OCI-LY1 (cell line): Measurements from ENCODE around the gene PCSK6.

ENCODE experiments used
- H2AFZ ChIP-seq: fragments of 200-600 bp; sonication (generic), shearing (Covaris generic); 2 replicates; pipeline ENCODE4 v1.6.0; 2014; ENCODE audit warnings: antibody characterized with exemption, mild to moderate bottlenecking, low read length
- H3F3A ChIP-seq: fragments of 200-600 bp; sonication (generic), shearing (Covaris generic); 2 replicates; pipeline ENCODE4 v1.6.0; 2014; ENCODE audit warnings: mild to moderate bottlenecking, antibody characterized with exemption, low read length, moderate library complexity; ENCODE audit not compliant: insufficient read depth
- H3K27ac ChIP-seq: fragments of 200-600 bp; sonication (generic); 2 replicates; pipeline ENCODE4 v1.5.1; 2014; ENCODE audit warnings: low read length, mixed run types, mild to moderate bottlenecking, low read depth; ENCODE audit not compliant: poor library complexity, severe bottlenecking
- H3K27me3 ChIP-seq: fragments of 200-600 bp; sonication (generic); 2 replicates; pipeline ENCODE4 v1.6.0; 2014; ENCODE audit warnings: antibody characterized with exemption, mild to moderate bottlenecking, low read length, moderate library complexity; ENCODE audit not compliant: insufficient read depth
- H3K36me3 ChIP-seq: fragments of 200-600 bp; sonication (generic); 2 replicates; pipeline ENCODE4 v1.6.1; 2014; ENCODE audit warnings: mild to moderate bottlenecking, antibody characterized with exemption, low read length, moderate library complexity, mixed read lengths; ENCODE audit not compliant: insufficient read depth
- H3K4me1 ChIP-seq: fragments of 200-600 bp; sonication (generic); 2 replicates; pipeline ENCODE4 v1.5.1; 2014; ENCODE audit warnings: mild to moderate bottlenecking, low read length, moderate library complexity; ENCODE audit not compliant: insufficient read depth, severe bottlenecking
- H3K4me2 ChIP-seq: fragments of 200-600 bp; sonication (generic), shearing (Covaris generic); 2 replicates; pipeline ENCODE4 v1.6.1; 2014; ENCODE audit warnings: low read length
- H3K4me3 ChIP-seq: fragments of 200-600 bp; sonication (generic); 2 replicates; pipeline ENCODE4 v1.5.1; 2014; ENCODE audit warnings: low read length, low read depth, mild to moderate bottlenecking, mixed read lengths; ENCODE audit not compliant: poor library complexity, severe bottlenecking
- H3K79me2 ChIP-seq: fragments of 200-600 bp; shearing (Covaris generic); 2 replicates; pipeline ENCODE4 v1.6.1; 2016; ENCODE audit warnings: mixed run types, low read length, mixed read lengths; ENCODE audit not compliant: insufficient read depth
- H3K9ac ChIP-seq: fragments of 200-600 bp; sonication (generic), shearing (Covaris generic); 2 replicates; pipeline ENCODE4 v1.6.1; 2014; ENCODE audit warnings: mild to moderate bottlenecking, low read length, mixed read lengths
- H3K9me2 ChIP-seq: fragments of 200-600 bp; sonication (generic), shearing (Covaris generic); 2 replicates; pipeline ENCODE4 v1.6.1; 2014; ENCODE audit warnings: low read depth, mild to moderate bottlenecking, low read length, mixed read lengths
- H3K9me3 ChIP-seq: fragments of 200-600 bp; shearing (Covaris generic); 2 replicates; pipeline ENCODE4 v1.6.1; 2014; ENCODE audit warnings: low read length, mixed read lengths
- H4K20me1 ChIP-seq: fragments of 200-600 bp; sonication (generic), shearing (Covaris generic); 2 replicates; pipeline ENCODE4 v1.6.0; 2016; ENCODE audit warnings: mild to moderate bottlenecking, low read length; ENCODE audit not compliant: insufficient read depth
- CTCF ChIP-seq: fragments of 200-600 bp; sonication (generic), shearing (Covaris generic); IDR thresholded peaks from 2 replicates; pipeline ENCODE4 v1.5.1; 2017; ENCODE audit warnings: mild to moderate bottlenecking, antibody characterized with exemption, low read length, moderate library complexity, mixed read lengths
- EZH2 ChIP-seq: fragments of 200-600 bp; sonication (generic), shearing (Covaris generic); IDR thresholded peaks from 2 replicates; pipeline ENCODE4 v1.8.0; 2017; ENCODE audit warnings: borderline replicate concordance, mixed run types, mild to moderate bottlenecking, antibody characterized with exemption, low read length, moderate library complexity, mixed read lengths

Gene PCSK6

DNA sequence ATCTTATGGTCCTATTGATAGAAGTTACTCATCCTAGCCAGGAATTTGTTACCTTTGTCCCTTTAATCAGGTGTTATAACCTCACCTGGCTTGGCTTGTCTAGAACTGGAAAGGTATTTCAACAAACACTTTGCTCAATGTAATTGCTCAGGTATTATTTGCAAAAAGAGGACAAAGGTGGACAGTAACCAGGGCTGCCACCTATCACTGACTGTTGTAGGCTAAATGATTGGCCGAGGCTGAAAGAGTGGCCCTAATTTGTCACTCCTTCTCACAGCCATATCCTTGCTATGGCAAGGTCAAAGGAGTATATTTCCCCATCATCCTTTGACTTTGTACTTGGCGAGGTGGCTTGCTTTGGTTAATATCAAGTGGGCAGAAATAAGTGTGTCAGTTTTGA, 209.5 kb downstream of the PCSK6 start:
- peaks cover 8% of the 10 kb centered on the region; the same call in 1 of the 2 replicates for H3K79me2 ChIP-seq

GRCh38 chr15:101277943-101278564, 211.5 kb downstream of the PCSK6 start:
- no peaks in the 10 kb centered on the region for H3K27me3 ChIP-seq
- H3K4me2 ChIP-seq, result peak overlapping the region; percentile 100
- H3K36me3 ChIP-seq, result peaks cover 66% of the 10 kb centered on the region
- peak overlapping the region; percentile 100 for H3K4me3 ChIP-seq
- H2AFZ ChIP-seq, result no peak overlapping the region
- H3K9me3 ChIP-seq, result no peaks in the 10 kb centered on the region
- H3F3A ChIP-seq, result no peaks in the 10 kb centered on the region
- H3K79me2 ChIP-seq, result peaks cover 8% of the 10 kb centered on the region; the same call in 1 of the 2 replicates
- H3K9ac ChIP-seq, result peak overlapping the region; percentile 98; the same call in 1 of the 2 replicates
- no peak for TF ChIP-seq EZH2
- no peak for TF ChIP-seq CTCF
- peaks cover 19% of the 10 kb centered on the region for H3K4me1 ChIP-seq
- no peaks in the 10 kb centered on the region for H3K9me2 ChIP-seq
- no peak overlapping the region for H3K27ac ChIP-seq
- no peaks in the 10 kb centered on the region for H4K20me1 ChIP-seq

More for the DNA sequence above, 209.5 kb downstream of the PCSK6 start:
- no peaks in the 10 kb centered on the region for H3K9me2 ChIP-seq
- no peak overlapping the region for H2AFZ ChIP-seq
- H3F3A ChIP-seq, result no peaks in the 10 kb centered on the region
- H3K27ac ChIP-seq, result no peak overlapping the region
- H4K20me1 ChIP-seq, result no peaks in the 10 kb centered on the region
- H3K4me2 ChIP-seq, result no peak overlapping the region
- H3K4me3 ChIP-seq, result no peak overlapping the region
- no peaks in the 10 kb centered on the region for H3K9me3 ChIP-seq
- H3K4me1 ChIP-seq, result peaks cover 19% of the 10 kb centered on the region
- no peaks in the 10 kb centered on the region for H3K27me3 ChIP-seq
- H3K9ac ChIP-seq, result no peak overlapping the region
- H3K36me3 ChIP-seq, result peaks cover 66% of the 10 kb centered on the region
- TF ChIP-seq CTCF, result no peak
- no peak for TF ChIP-seq EZH2

DNA sequence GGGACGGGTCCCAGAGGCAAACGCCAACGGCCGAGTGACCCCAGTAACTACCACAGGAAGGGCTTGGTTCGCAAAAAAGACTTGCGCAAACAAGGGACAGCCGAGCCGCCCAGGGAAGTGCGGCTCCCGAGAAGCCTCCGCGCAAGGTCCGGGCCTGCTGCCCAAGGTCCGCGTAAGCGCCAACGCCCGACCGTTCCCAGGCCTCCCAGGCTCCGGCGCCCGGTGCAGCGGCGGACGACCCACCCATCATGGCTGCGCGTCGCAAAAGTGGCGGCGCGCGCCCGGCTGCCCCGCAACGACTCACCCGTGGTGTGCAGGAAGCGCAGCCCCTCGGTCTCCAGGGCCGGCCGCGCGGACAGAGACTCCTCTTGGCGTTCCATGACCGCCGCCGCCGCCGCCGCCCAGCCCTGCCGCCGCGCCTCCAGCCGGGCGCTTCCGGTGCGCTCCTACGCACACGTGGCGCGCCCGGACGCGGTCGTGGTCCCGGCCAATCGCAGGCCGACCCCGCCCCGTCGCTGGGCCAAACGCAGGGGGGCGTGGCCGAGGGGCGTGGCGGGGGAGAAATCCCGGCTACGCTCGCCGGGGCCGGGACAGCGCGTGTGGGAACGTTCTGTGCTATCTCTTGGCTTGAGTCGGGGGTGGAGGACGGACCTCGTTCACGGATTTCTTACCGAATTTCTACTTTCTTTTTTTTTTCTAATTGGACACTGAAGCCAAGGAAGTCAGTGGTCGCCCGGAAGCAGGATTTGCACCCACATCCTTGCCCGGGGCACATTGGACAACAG, 212.3 kb downstream of the PCSK6 start, which contains the start of gene SELENOS:
Gene SELENOS (minus strand): TSS at position 448 of the 785 bp plus-strand sequence. CDS start 68 bp downstream, at position 380.
- H3K9ac ChIP-seq, result peak within 1 kb of the TSS; percentile 98
- TF ChIP-seq EZH2, result no peak
- TF ChIP-seq CTCF, result no peak
- H3K4me2 ChIP-seq, result peak within 1 kb of the TSS; percentile 100
- H3K9me3 ChIP-seq, result no peaks in the 10 kb centered on the region
- peak within 1 kb of the TSS; percentile 13 for H3K27ac ChIP-seq
- no peaks in the 10 kb centered on the region for H4K20me1 ChIP-seq
- peaks cover 8% of the 10 kb centered on the region; the same call in 1 of the 2 replicates for H3K79me2 ChIP-seq
- H3K9me2 ChIP-seq, result no peaks in the 10 kb centered on the region
- H3K27me3 ChIP-seq, result no peaks in the 10 kb centered on the region
- H3F3A ChIP-seq, result no peaks in the 10 kb centered on the region
- H2AFZ ChIP-seq, result peak within 1 kb of the TSS; percentile 97
- peak within 1 kb of the TSS; percentile 100 for H3K4me3 ChIP-seq
- peaks cover 66% of the 10 kb centered on the region for H3K36me3 ChIP-seq
- H3K4me1 ChIP-seq, result peaks cover 19% of the 10 kb centered on the region
